PC-9 (cell line): ENCODE data around the gene ADPRM.

Experiments used
- EZH2 ChIP-seq: fragments of 200-600 bp; sonication (generic); IDR thresholded peaks from 2 replicates; pipeline ENCODE4 v1.8.0; 2017; ENCODE audit warnings: antibody characterized with exemption, low read depth
- TF ChIP-seq, protein P1 (sequence below): fragments of 200-600 bp; sonication (generic); conservative IDR thresholded peaks from 2 replicates; pipeline ENCODE4 v1.6.1; 2017; ENCODE audit warnings: mixed run types, antibody characterized with exemption, mild to moderate bottlenecking, moderate library complexity

DNA sequence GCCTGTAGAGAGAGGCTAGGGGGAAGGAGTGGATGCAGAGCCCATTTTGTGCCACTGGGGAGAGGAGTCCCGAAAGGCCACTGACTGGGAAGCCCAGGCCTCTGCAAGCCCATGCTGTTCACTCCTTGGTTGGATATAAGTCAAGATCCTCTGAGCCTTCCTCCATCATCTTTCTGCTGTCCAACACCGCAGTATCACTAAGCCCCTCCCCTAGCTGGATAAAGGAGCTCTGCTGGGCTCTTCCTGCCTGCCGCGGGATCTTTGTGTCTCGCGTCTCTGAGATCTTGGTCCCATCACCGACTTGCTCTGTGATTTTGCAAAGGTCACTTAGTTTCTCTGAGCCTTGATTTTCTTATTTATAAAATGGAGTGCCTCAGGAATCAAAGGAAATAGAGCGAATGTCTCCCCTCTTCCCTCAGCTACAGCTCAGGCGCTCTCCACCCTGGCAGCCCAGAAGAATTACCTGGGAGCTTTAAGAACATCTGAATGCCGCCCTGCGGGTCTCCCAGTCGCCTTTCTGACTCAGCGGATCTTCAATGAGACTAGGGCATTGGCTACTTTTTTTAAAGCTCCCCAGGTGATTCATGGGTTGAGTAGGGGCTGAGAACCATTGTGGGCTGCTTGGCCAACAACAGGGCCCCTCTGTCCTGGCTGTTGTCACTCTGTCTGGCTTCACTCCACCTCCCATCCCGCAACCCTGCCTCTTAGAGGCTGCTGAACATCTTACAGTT, 57.6 kb downstream of the ADPRM start:
- no peak for TF ChIP-seq EZH2
- TF ChIP-seq, protein P1, sequence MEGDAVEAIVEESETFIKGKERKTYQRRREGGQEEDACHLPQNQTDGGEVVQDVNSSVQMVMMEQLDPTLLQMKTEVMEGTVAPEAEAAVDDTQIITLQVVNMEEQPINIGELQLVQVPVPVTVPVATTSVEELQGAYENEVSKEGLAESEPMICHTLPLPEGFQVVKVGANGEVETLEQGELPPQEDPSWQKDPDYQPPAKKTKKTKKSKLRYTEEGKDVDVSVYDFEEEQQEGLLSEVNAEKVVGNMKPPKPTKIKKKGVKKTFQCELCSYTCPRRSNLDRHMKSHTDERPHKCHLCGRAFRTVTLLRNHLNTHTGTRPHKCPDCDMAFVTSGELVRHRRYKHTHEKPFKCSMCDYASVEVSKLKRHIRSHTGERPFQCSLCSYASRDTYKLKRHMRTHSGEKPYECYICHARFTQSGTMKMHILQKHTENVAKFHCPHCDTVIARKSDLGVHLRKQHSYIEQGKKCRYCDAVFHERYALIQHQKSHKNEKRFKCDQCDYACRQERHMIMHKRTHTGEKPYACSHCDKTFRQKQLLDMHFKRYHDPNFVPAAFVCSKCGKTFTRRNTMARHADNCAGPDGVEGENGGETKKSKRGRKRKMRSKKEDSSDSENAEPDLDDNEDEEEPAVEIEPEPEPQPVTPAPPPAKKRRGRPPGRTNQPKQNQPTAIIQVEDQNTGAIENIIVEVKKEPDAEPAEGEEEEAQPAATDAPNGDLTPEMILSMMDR: no peak
